Prostate gland (tissue), 2 donors: ENCODE data around the gene SUSD2.
"Not testable (repeated sequence)": the region's sequence is repeated elsewhere in the genome, so short reads cannot be mapped to it uniquely, and the experiment has no call there.

ENCODE experiments used
- POLR2A ChIP-seq: fragments of 450-650 bp; IDR thresholded peaks from one replicate; pipeline ENCODE4 v1.6.1; 2016; ENCODE audit warnings: antibody characterized with exemption, mild to moderate bottlenecking
- POLR2AphosphoS5 ChIP-seq: sonication (generic); formaldehyde crosslinking; IDR thresholded peaks from one replicate; pipeline ENCODE4 v1.6.1; 2017; ENCODE audit warnings: antibody characterized with exemption
- TF ChIP-seq, protein P1 (sequence below), 4 experiments: fragments of 200-600 bp in 2 of 4; fragments of 450-650 bp in 2 of 4; sonication (generic) in 2 of 4; IDR thresholded peaks; 1 replicate in 3 of 4; 2 replicates in 1 of 4; pipeline ENCODE4 v1.5.1; 2016 to 2019; ENCODE audit warnings: antibody characterized with exemption in 4 of 4, mild to moderate bottlenecking in 2 of 4, moderate library complexity in 2 of 4

DNA sequence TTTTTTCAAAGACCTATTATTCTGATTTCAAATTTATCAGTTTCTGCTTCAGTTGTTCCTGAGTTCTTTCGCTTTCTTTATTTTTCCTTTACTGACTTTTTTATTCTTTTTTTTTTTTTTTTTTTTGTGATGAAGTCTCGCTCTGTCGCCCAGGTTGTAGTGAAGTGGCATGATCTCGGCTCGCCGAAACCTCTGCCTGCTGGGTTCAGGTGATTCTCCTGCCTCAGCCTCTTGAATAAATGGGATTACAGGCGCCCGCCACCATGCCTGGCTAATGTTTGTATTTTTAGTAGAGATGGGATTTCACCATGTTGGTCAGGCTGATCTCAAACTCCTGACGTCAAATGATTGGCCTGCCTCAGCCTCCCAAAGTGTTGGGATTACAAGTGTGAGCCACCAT is 31.8 kb downstream of the SUSD2 start:
- TF ChIP-seq, protein P1, sequence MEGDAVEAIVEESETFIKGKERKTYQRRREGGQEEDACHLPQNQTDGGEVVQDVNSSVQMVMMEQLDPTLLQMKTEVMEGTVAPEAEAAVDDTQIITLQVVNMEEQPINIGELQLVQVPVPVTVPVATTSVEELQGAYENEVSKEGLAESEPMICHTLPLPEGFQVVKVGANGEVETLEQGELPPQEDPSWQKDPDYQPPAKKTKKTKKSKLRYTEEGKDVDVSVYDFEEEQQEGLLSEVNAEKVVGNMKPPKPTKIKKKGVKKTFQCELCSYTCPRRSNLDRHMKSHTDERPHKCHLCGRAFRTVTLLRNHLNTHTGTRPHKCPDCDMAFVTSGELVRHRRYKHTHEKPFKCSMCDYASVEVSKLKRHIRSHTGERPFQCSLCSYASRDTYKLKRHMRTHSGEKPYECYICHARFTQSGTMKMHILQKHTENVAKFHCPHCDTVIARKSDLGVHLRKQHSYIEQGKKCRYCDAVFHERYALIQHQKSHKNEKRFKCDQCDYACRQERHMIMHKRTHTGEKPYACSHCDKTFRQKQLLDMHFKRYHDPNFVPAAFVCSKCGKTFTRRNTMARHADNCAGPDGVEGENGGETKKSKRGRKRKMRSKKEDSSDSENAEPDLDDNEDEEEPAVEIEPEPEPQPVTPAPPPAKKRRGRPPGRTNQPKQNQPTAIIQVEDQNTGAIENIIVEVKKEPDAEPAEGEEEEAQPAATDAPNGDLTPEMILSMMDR (IDR thresholded peaks at IDR 0.05): not testable (repeated sequence)
- TF ChIP-seq POLR2AphosphoS5, POLR2A: not testable (repeated sequence)
